K562 treated with DMSO at 1 percent for 24 hours (cell line): ENCODE results near the gene CTNND2. TPM values are rescaled to one million over a fixed set of nuclear protein-coding genes. Genes with fewer than 3 reads are reported as not detected.

Source experiments
- total RNA-seq: library from RNA; unstranded; fragments of 300-600 nt; gene quantifications from 2 replicates; pipeline ENCODE4 v1.2.3, GENCODE V29; 2022; ENCODE audit warnings: low read depth; ENCODE audit not compliant: insufficient read depth

CTNND2 gene
- not detected in 2 replicates for total RNA-seq

DNA sequence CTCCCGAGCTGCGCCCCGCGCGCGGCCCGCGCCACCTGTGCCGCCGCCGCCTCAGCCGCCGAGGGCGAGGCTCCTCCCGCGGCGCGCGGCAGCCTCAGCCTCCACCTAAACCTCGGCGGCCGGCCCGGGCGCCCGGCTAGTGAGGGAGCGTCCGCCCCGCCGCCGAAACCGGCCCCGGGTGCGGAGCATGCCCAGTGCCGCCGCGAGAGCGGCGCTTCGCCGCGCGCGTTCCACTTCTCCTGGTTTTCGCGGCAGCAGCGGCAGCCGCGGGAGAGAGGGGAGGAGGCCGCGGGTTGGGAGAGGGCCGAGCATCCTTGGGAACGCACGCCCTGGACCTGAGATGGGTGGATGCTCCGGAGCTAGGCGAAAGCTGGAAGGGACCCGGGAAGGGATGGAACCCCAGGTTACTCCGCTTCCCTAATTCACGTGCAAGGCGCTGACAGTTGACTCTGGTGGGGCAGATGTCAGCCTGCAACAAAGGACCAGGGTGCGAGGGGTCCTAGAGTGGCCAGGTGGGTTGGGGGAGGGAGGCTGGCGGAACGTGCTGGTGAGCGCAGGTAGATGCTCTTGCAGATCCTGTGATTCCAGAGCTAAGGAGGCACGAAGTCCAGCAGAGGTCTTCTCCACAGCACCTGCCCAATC is at the start of gene CTNND2:
CTNND2 (minus strand) TSS at position 182 of the 642 bp plus-strand sequence. CDS start 593 bp downstream, outside the sequence.

